ENCODE results near the gene ANKRD44.

ANKRD44 gene

DNA sequence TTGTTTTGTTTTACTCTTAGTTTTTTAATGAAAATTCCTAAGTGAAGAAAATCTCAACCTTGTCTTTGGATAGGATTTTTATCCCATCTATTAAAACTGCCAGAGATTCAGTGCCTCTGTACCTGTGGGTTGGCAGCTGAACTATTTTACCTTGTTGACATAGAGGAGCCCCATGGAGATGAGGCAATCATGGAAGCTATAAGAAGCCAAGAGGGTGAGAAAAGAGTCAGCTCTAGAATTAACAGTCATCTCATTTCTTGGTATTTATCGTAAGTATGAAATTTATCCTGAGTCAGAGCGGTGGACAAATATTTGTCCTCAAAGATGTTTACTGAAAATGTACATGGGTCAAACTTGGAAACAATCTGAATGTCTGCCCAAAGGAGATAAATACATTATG lies 348.3 kb downstream of the ANKRD44 start:
- TF ChIP-seq, protein P1, sequence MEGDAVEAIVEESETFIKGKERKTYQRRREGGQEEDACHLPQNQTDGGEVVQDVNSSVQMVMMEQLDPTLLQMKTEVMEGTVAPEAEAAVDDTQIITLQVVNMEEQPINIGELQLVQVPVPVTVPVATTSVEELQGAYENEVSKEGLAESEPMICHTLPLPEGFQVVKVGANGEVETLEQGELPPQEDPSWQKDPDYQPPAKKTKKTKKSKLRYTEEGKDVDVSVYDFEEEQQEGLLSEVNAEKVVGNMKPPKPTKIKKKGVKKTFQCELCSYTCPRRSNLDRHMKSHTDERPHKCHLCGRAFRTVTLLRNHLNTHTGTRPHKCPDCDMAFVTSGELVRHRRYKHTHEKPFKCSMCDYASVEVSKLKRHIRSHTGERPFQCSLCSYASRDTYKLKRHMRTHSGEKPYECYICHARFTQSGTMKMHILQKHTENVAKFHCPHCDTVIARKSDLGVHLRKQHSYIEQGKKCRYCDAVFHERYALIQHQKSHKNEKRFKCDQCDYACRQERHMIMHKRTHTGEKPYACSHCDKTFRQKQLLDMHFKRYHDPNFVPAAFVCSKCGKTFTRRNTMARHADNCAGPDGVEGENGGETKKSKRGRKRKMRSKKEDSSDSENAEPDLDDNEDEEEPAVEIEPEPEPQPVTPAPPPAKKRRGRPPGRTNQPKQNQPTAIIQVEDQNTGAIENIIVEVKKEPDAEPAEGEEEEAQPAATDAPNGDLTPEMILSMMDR (conservative IDR thresholded peaks at IDR 0.05; ENCODE audit: low read length): no peak
- TF ChIP-seq EZH2phosphoT487 (IDR thresholded peaks at IDR 0.05; ENCODE audit: borderline replicate concordance): no peak
- H2AFZ ChIP-seq (ENCODE audit: low read length): peak overlapping the region; percentile 38; the same call in 1 of the 2 replicates
- no peaks in the 10 kb centered on the region for H3K36me3 ChIP-seq (ENCODE audit: insufficient read depth, low read length)
- no peaks in the 10 kb centered on the region for H3K27me3 ChIP-seq (ENCODE audit: insufficient read depth, low read length, poor library complexity, severe bottlenecking)
- H3K9me3 ChIP-seq (ENCODE audit: insufficient read depth, low read depth, low read length): no peaks in the 10 kb centered on the region
- H3K4me1 ChIP-seq (ENCODE audit: insufficient read depth, low read length, poor library complexity, severe bottlenecking): peaks cover 12% of the 10 kb centered on the region
- H3K4me3 ChIP-seq (ENCODE audit: low read length, poor library complexity, severe bottlenecking): no peak overlapping the region
- H3F3A ChIP-seq (ENCODE audit: low read depth): no peaks in the 10 kb centered on the region
- no peaks in the 10 kb centered on the region for H3K79me2 ChIP-seq (ENCODE audit: insufficient read depth, low read length)
- no peaks in the 10 kb centered on the region for H4K20me1 ChIP-seq (ENCODE audit: insufficient read depth, low read length, poor library complexity, severe bottlenecking)
- no peak overlapping the region for H3K4me2 ChIP-seq (ENCODE audit: low read depth, low read length, poor library complexity, severe bottlenecking)
- H3K9ac ChIP-seq (ENCODE audit: low read depth, low read length, poor library complexity, severe bottlenecking): no peak overlapping the region
- no peaks in the 10 kb centered on the region for H3K9me2 ChIP-seq (replicated peaks; ENCODE audit: low read depth, low read length)

DNA sequence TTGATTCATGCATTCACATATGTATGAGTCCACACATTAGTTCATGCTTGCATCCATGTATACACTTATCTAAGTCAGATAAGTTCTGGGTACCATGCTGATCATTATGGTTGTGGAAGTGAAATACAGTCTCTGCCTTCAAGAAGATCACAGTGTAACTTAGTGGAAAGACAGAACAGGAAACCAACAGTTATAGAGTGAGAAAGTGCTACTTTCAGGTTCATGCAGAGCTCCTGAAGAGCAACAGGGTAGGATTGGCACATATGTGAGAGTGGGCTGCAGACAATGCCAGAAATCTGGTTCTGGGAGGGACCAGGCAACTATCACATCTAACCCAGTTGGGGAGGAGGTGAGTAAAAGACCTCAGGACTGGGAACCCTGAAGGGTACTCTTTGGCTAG lies 348.7 kb downstream of the ANKRD44 start:
- Histone ChIP-seq H3K9me3 (ENCODE audit: insufficient read depth, low read depth, low read length) (no peaks in the 10 kb centered on the region), H4K20me1 (ENCODE audit: insufficient read depth, low read length, poor library complexity, severe bottlenecking) (no peaks in the 10 kb centered on the region), H3K4me1 (ENCODE audit: insufficient read depth, low read length, poor library complexity, severe bottlenecking) (peaks cover 12% of the 10 kb centered on the region), H3K9me2 (replicated peaks; ENCODE audit: low read depth, low read length) (no peaks in the 10 kb centered on the region), H3K36me3 (ENCODE audit: insufficient read depth, low read length) (no peaks in the 10 kb centered on the region), H3K4me3 (ENCODE audit: low read length, poor library complexity, severe bottlenecking) (no peak overlapping the region), H3F3A (ENCODE audit: low read depth) (no peaks in the 10 kb centered on the region), H3K9ac (ENCODE audit: low read depth, low read length, poor library complexity, severe bottlenecking) (no peak overlapping the region), H2AFZ (ENCODE audit: low read length) (peak overlapping the region; percentile 38; the same call in 1 of the 2 replicates), H3K4me2 (ENCODE audit: low read depth, low read length, poor library complexity, severe bottlenecking) (no peak overlapping the region), H3K79me2 (ENCODE audit: insufficient read depth, low read length) (no peaks in the 10 kb centered on the region), H3K27me3 (ENCODE audit: insufficient read depth, low read length, poor library complexity, severe bottlenecking) (no peaks in the 10 kb centered on the region)
- no peak for TF ChIP-seq EZH2phosphoT487 (IDR thresholded peaks at IDR 0.05; ENCODE audit: borderline replicate concordance)
- TF ChIP-seq, protein P1 (conservative IDR thresholded peaks at IDR 0.05; ENCODE audit: low read length): no peak

DNA sequence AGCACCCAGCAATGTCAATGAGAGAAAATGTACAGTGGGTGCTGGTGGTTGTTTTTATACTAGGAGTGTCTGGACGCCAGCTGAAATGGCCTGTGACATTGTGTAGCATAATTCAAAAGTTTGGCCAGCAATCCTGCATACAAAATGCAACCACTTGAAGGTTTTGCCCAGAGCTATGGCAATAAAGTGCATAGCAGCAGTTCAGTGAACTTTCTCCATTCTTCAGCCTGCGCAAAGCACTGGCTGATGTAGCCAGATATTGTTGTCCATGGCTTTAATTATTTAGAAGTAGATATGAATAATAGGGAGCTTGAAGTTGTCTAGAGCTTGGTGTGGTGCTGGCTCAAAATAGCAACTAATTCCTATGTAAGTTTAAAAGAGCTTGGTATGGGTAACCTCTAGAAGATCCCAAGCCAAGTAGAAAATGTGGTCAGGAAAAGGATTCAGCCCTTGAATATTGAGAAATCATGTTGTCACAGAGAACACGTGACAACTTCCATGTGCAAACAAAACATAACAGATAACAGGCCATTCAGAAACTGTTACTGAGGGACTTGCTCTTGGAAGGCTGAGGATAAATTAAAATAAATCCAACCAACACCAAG lies 350.7 kb downstream of the ANKRD44 start:
- peaks cover 17% of the 10 kb centered on the region for H3K4me1 ChIP-seq (ENCODE audit: insufficient read depth, low read length, poor library complexity, severe bottlenecking)
- H3F3A ChIP-seq (ENCODE audit: low read depth): no peaks in the 10 kb centered on the region
- H2AFZ ChIP-seq (ENCODE audit: low read length): no peak overlapping the region
- H3K4me3 ChIP-seq (ENCODE audit: low read length, poor library complexity, severe bottlenecking): no peak overlapping the region
- H3K79me2 ChIP-seq (ENCODE audit: insufficient read depth, low read length): no peaks in the 10 kb centered on the region
- no peaks in the 10 kb centered on the region for H3K27me3 ChIP-seq (ENCODE audit: insufficient read depth, low read length, poor library complexity, severe bottlenecking)
- no peak for TF ChIP-seq EZH2phosphoT487 (IDR thresholded peaks at IDR 0.05; ENCODE audit: borderline replicate concordance)
- TF ChIP-seq, protein P1 (conservative IDR thresholded peaks at IDR 0.05; ENCODE audit: low read length): no peak
- H3K9me2 ChIP-seq (replicated peaks; ENCODE audit: low read depth, low read length): no peaks in the 10 kb centered on the region
- H3K9ac ChIP-seq (ENCODE audit: low read depth, low read length, poor library complexity, severe bottlenecking): no peak overlapping the region
- H4K20me1 ChIP-seq (ENCODE audit: insufficient read depth, low read length, poor library complexity, severe bottlenecking): no peaks in the 10 kb centered on the region
- H3K9me3 ChIP-seq (ENCODE audit: insufficient read depth, low read depth, low read length): no peaks in the 10 kb centered on the region
- H3K36me3 ChIP-seq (ENCODE audit: insufficient read depth, low read length): no peaks in the 10 kb centered on the region
- H3K4me2 ChIP-seq (ENCODE audit: low read depth, low read length, poor library complexity, severe bottlenecking): no peak overlapping the region
